Epithelial cell of umbilical artery (primary cell): ENCODE data around the gene VIPR2. TPM values are rescaled to one million over a fixed set of nuclear protein-coding genes. Genes with fewer than 3 reads are reported as not detected.

Experiments
- total RNA-seq: library from RNA; depleted of rRNA; stranded (reverse); fragments of >200 nt; gene quantifications from 2 replicates; pipeline ENCODE4 v1.2.3, GENCODE V29; 2014

Gene VIPR2, protein sequence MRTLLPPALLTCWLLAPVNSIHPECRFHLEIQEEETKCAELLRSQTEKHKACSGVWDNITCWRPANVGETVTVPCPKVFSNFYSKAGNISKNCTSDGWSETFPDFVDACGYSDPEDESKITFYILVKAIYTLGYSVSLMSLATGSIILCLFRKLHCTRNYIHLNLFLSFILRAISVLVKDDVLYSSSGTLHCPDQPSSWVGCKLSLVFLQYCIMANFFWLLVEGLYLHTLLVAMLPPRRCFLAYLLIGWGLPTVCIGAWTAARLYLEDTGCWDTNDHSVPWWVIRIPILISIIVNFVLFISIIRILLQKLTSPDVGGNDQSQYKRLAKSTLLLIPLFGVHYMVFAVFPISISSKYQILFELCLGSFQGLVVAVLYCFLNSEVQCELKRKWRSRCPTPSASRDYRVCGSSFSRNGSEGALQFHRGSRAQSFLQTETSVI
- not detected in 2 replicates for total RNA-seq

DNA sequence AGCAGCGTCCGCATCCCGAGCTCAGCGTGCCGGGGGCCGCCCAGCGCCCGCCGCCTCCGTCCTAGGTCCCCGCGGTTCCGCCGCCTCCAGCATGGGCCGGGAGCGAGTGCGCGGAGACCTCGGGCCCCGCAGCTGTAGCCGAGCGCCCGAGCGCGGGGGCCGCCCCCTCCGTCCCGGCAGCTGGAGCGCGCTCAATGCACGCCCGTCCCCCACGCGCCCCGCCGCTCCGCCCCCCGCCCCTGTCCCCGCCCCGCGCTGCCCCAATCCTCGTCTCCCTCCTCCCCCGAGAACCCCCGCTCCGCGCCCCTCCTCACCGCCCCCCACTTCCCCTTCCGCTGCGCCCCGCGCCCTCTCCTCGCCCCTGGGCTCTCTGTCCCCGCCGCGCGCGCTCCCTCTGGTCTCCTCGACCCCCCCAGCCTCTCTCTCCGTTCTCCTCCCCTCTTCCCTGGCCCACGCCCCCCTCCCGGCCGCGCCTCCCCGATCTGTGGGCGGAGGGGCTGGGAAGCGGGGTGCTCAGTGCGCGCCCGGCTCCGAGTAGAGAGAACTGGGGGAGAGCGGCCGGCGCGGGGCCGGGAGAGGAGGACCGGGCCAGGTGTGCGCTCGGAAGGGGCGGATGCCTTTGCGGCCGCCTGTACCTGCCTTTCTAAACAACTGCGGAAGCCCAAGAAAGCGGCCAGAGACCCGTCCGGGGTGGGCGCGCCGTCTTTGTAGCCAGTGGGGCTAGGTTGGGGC lies at the start of gene VIPR2:
Gene VIPR2 (minus strand): TSS at position 110 of the 732 bp plus-strand sequence. CDS start 96 bp downstream, at position 14.

